K562 (cell line): Measurements from ENCODE around the gene S100P. TPM values are rescaled to one million over a fixed set of nuclear protein-coding genes. Genes with fewer than 3 reads are reported as not detected.

Experiments used
- CBFA2T2 ChIP-seq: fragments of 450-650 bp; conservative IDR thresholded peaks from 2 replicates; pipeline ENCODE4 v1.6.1; 2017; ENCODE audit warnings: mild to moderate bottlenecking
- ELF1 ChIP-seq: fragments of 200-800 bp; sonication (Bioruptor generic); IDR thresholded peaks from 2 replicates; pipeline ENCODE4 v1.6.1; 2016; ENCODE audit warnings: missing genetic modification characterization, missing compliant biosample characterization
- GABPA ChIP-seq: fragments of 200-800 bp; sonication (Bioruptor generic); conservative IDR thresholded peaks from 2 replicates; pipeline ENCODE4 v1.6.1; 2016; ENCODE audit warnings: low read depth, missing genetic modification characterization, missing compliant biosample characterization
- KDM4B ChIP-seq, 2 experiments: fragments of 450-650 bp in 1 of 2; sonication (generic) in 1 of 2; IDR thresholded peaks; 2 replicates each; pipeline ENCODE4 v1.6.1; 2016 to 2017; ENCODE audit warnings: borderline replicate concordance in 2 of 2, antibody characterized with exemption in 1 of 2, low read depth in 1 of 2, mild to moderate bottlenecking in 1 of 2
- RAD21 ChIP-seq, 2 experiments: fragments of 250-450 bp in 1 of 2; fragments of 450-650 bp in 1 of 2; sonication (Bioruptor Pico) in 1 of 2; formaldehyde crosslinking in 1 of 2; IDR thresholded peaks in 1 of 2; conservative IDR thresholded peaks in 1 of 2; 2 replicates each; pipeline versions ENCODE4 v1.4.0 to v1.8.0; 2020 to 2022; ENCODE audit warnings: mild to moderate bottlenecking in 2 of 2, moderate library complexity in 1 of 2
- SPI1 ChIP-seq: IDR thresholded peaks from 2 replicates; pipeline ENCODE4 v1.6.1; 2011; ENCODE audit warnings: low read depth, low read length, control low read depth, borderline replicate concordance
- ZC3H11A ChIP-seq: IDR thresholded peaks from 2 replicates; pipeline ENCODE4 v1.6.1; 2012; ENCODE audit warnings: low read depth, low read length, improper control_type of control experiment
- ZNF140 ChIP-seq: fragments of 250-450 bp; sonication (Bioruptor Pico); IDR thresholded peaks from 2 replicates; pipeline ENCODE4 v1.8.0; 2021; ENCODE audit warnings: moderate library complexity, mild to moderate bottlenecking, inconsistent platforms
- ZNF695 ChIP-seq: fragments of 450-650 bp; formaldehyde crosslinking; IDR thresholded peaks from 2 replicates; pipeline ENCODE4 v1.4.0; 2020; ENCODE audit warnings: mild to moderate bottlenecking, moderate library complexity
- ZNF696 ChIP-seq: fragments of 250-450 bp; sonication (Bioruptor Pico); conservative IDR thresholded peaks from 2 replicates; pipeline ENCODE4 v1.4.0; 2020; ENCODE audit warnings: mild to moderate bottlenecking, moderate library complexity
- polyA plus RNA-seq, 8 experiments: library from polyadenylated mRNA; depleted of rRNA in 4 of 8; stranded (reverse) in 5 of 8; unstranded in 3 of 8; fragments of >200 nt; fragmentation: Nextera tagmentation in 2 of 8; fragmentation: Illumina TruSeq in 1 of 8; extraction: Ambion mirVana in 2 of 8; extraction: Trizol in 1 of 8; gene quantifications; 2 replicates each; pipeline versions ENCODE4 v1.2.1 to v1.2.3, GENCODE V29; 2011 to 2014; ENCODE audit warnings: inconsistent platforms in 1 of 8, missing spikeins in 1 of 8
- total RNA-seq, 7 experiments: library from RNA; depleted of rRNA in 6 of 7; stranded (reverse); fragments of >200 nt in 6 of 7; fragmentation: Illumina TruSeq in 2 of 7; extraction: Trizol in 2 of 7; gene quantifications; 2 replicates each; pipeline versions ENCODE4 v1.2.1 to v1.2.3, GENCODE V29; 2011 to 2021; ENCODE audit warnings: low replicate concordance in 1 of 7
- TF ChIP-seq, protein P1 (sequence below): fragments of 450-650 bp; conservative IDR thresholded peaks from 2 replicates; pipeline ENCODE4 v1.6.1; 2016; ENCODE audit warnings: missing genetic modification characterization, low read depth, mild to moderate bottlenecking, control low read depth, missing compliant biosample characterization
- TF ChIP-seq, protein P2 (sequence below): fragments of 250-450 bp; sonication (Bioruptor Pico); IDR thresholded peaks from 2 replicates; pipeline ENCODE4 v1.5.0; 2020; ENCODE audit warnings: mild to moderate bottlenecking
- TF ChIP-seq, protein P3 (sequence below): fragments of 450-650 bp; formaldehyde crosslinking; IDR thresholded peaks from 2 replicates; pipeline ENCODE4 v1.4.0; 2020; ENCODE audit warnings: mild to moderate bottlenecking, moderate library complexity
- TF ChIP-seq, protein P4 (sequence below): sonication (generic); formaldehyde crosslinking; IDR thresholded peaks from 2 replicates; pipeline ENCODE4 v1.8.1; 2023; ENCODE audit warnings: mild to moderate bottlenecking, missing genetic modification reagents
- TF ChIP-seq, protein P5 (sequence below): sonication (generic); formaldehyde crosslinking; IDR thresholded peaks from 2 replicates; pipeline ENCODE4 v1.8.0; 2022; ENCODE audit warnings: mild to moderate bottlenecking, missing genetic modification reagents

The S100P gene
- total and polyA plus RNA-seq, 9 of the 15 experiments (the other 6 are each of a cell fraction or from before 2014, with no cell fraction given) = 4.1 to 23.8 (median 7.5) TPM

DNA sequence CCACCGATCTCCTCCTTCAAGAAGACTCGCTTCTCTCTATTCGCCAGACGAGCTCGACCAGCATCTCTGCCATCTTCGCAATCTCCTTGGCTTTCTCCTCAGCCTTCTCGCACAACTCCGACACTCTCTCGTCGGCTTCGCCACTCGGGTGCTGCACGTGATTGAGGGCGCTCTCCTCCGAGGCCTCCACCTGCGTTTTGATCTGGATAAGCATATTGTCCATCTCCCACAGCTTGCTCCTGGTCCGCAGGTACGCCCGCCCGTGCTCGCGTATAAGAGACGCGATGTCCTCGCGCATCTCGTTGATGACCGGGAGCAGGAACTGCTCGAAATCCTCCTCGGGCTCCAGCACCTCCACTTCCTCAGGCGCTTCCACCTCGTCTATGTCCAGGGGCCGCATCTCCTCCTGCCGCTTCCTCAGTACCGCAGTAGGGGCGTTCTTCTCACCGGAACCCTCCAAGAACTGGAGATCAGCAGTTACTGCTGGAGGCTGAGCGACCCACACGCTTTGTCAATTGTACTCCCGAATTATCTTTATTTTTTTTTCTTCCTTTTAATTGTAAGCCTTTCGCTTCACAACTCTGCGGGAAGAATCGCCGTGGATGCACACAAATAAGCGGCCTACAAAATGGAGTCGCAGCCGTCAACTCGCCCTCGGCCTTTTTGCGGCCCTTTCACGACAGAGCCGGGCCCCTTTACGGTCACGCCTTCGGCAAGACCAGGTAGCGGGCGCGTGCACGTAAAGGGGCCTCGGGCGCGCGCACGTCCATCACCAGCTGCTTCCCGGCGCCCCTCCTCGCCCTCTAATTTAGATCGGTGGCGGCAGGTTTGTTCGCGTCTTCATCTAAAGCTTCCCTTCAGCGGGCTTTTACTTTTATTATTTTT, 15.8 kb downstream of the S100P start, which contains the start of gene MRFAP1L1 (continued):
- TF ChIP-seq KDM4B (IDR thresholded peaks at IDR 0.05; ENCODE audit: borderline replicate concordance in 2 of 2, low read depth in 1 of 2) = no peak
- no peak for TF ChIP-seq RAD21 (CRISPR knock-in tag; conservative IDR thresholded peaks at IDR 0.05 in 1 of 2, IDR thresholded peaks at IDR 0.05 in 1 of 2)
- TF ChIP-seq ELF1 (tag) = peak; percentile 46; the same call in 1 of the 2 replicates
- TF ChIP-seq CBFA2T2 = no peak
- TF ChIP-seq, protein P1, sequence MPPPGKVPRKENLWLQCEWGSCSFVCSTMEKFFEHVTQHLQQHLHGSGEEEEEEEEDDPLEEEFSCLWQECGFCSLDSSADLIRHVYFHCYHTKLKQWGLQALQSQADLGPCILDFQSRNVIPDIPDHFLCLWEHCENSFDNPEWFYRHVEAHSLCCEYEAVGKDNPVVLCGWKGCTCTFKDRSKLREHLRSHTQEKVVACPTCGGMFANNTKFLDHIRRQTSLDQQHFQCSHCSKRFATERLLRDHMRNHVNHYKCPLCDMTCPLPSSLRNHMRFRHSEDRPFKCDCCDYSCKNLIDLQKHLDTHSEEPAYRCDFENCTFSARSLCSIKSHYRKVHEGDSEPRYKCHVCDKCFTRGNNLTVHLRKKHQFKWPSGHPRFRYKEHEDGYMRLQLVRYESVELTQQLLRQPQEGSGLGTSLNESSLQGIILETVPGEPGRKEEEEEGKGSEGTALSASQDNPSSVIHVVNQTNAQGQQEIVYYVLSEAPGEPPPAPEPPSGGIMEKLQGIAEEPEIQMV (tag) = no peak
- no peak for TF ChIP-seq ZNF140 (CRISPR knock-in tag)
- peak; percentile 78; the same call in 1 of the 2 replicates for TF ChIP-seq SPI1
- TF ChIP-seq GABPA = peak; percentile 61; the same call in 1 of the 2 replicates
- TF ChIP-seq, protein P2, sequence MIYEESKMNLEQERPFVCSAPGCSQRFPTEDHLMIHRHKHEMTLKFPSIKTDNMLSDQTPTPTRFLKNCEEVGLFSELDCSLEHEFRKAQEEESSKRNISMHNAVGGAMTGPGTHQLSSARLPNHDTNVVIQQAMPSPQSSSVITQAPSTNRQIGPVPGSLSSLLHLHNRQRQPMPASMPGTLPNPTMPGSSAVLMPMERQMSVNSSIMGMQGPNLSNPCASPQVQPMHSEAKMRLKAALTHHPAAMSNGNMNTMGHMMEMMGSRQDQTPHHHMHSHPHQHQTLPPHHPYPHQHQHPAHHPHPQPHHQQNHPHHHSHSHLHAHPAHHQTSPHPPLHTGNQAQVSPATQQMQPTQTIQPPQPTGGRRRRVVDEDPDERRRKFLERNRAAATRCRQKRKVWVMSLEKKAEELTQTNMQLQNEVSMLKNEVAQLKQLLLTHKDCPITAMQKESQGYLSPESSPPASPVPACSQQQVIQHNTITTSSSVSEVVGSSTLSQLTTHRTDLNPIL (CRISPR knock-in tag) = no peak
- TF ChIP-seq, protein P3, sequence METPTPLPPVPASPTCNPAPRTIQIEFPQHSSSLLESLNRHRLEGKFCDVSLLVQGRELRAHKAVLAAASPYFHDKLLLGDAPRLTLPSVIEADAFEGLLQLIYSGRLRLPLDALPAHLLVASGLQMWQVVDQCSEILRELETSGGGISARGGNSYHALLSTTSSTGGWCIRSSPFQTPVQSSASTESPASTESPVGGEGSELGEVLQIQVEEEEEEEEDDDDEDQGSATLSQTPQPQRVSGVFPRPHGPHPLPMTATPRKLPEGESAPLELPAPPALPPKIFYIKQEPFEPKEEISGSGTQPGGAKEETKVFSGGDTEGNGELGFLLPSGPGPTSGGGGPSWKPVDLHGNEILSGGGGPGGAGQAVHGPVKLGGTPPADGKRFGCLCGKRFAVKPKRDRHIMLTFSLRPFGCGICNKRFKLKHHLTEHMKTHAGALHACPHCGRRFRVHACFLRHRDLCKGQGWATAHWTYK = peak; percentile 75; the same call in 1 of the 2 replicates
- no peak for TF ChIP-seq ZNF695 (CRISPR knock-in tag)
- TF ChIP-seq, protein P4, sequence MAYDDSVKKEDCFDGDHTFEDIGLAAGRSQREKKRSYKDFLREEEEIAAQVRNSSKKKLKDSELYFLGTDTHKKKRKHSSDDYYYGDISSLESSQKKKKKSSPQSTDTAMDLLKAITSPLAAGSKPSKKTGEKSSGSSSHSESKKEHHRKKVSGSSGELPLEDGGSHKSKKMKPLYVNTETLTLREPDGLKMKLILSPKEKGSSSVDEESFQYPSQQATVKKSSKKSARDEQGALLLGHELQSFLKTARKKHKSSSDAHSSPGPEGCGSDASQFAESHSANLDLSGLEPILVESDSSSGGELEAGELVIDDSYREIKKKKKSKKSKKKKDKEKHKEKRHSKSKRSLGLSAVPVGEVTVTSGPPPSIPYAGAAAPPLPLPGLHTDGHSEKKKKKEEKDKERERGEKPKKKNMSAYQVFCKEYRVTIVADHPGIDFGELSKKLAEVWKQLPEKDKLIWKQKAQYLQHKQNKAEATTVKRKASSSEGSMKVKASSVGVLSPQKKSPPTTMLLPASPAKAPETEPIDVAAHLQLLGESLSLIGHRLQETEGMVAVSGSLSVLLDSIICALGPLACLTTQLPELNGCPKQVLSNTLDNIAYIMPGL (CRISPR knock-in tag) = no peak
- TF ChIP-seq ZC3H11A = no peak; the same call in 1 of the 2 replicates
- TF ChIP-seq, protein P5, sequence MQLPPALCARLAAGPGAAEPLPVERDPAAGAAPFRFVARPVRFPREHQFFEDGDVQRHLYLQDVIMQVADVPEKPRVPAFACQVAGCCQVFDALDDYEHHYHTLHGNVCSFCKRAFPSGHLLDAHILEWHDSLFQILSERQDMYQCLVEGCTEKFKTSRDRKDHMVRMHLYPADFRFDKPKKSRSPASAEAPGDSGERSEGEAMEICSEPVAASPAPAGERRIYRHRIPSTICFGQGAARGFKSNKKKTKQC (CRISPR knock-in tag) = peak; percentile 23; the same call in 1 of the 2 replicates
- TF ChIP-seq ZNF696 (CRISPR knock-in tag) = no peak
